Inferior parietal cortex (tissue), 1 donor: ENCODE data around the gene SLC5A4.

Source experiments
- DNase-seq: peaks from one replicate; pipeline ENCODE4 v3.0.0-alpha.2; 2016; ENCODE audit errors: extremely low spot score

SLC5A4 gene

GRCh38 chr22:32232191-32232830, 22.8 kb downstream of the SLC5A4 start:
- no peak for DNase-seq

GRCh38 chr22:32226326-32227104, 28.6 kb downstream of the SLC5A4 start:
- no peak for DNase-seq

- DNase-seq, result no peak
Observed at GRCh38 chr22:32222991-32223390, 32.2 kb downstream of the SLC5A4 start.

GRCh38 chr22:32219026-32219425, 36.1 kb downstream of the SLC5A4 start:
- no peak for DNase-seq

- no peak for DNase-seq
Observed at GRCh38 chr22:32218470-32218869, 36.7 kb downstream of the SLC5A4 start.

- DNase-seq, result no peak
Observed at GRCh38 chr22:32217465-32217864, 37.7 kb downstream of the SLC5A4 start.

- no peak for DNase-seq
Observed at GRCh38 chr22:32216911-32217310, 38.2 kb downstream of the SLC5A4 start.

- DNase-seq, result no peak
Observed at GRCh38 chr22:32211011-32211410, 44.1 kb downstream of the SLC5A4 start.

GRCh38 chr22:32208681-32209080, 46.5 kb downstream of the SLC5A4 start:
- no peak for DNase-seq

- DNase-seq, result no peak
Observed at GRCh38 chr22:32207971-32208480, 47.1 kb downstream of the SLC5A4 start.

- DNase-seq, result no peak
Observed at GRCh38 chr22:32206774-32207758, 48.1 kb downstream of the SLC5A4 start.

- no peak for DNase-seq
Observed at GRCh38 chr22:32205974-32206773, 49.0 kb downstream of the SLC5A4 start.

- DNase-seq, result peak; percentile 38
Observed at GRCh38 chr22:32204856-32205722, 50.1 kb downstream of the SLC5A4 start, which contains the start of gene RFPL2. RFPL2 (minus strand) TSS chr22:32205073; CDS start chr22:32202451, 2,622 bp downstream.

- no peak for DNase-seq
Observed at GRCh38 chr22:32204040-32204855, 50.9 kb downstream of the SLC5A4 start.

- no peak for DNase-seq
Observed at GRCh38 chr22:32203181-32204039, 51.7 kb downstream of the SLC5A4 start.

- peak; percentile 29 for DNase-seq
Observed at GRCh38 chr22:32202539-32203180, 52.5 kb downstream of the SLC5A4 start.

GRCh38 chr22:32202161-32202538, 53.0 kb downstream of the SLC5A4 start:
- no peak for DNase-seq

- no peak for DNase-seq
Observed at GRCh38 chr22:32200752-32201151, 54.4 kb downstream of the SLC5A4 start.
